Cardiac muscle cell (in vitro differentiated cells and primary cell): ENCODE results near the gene CYFIP1. TPM values are rescaled to one million over a fixed set of nuclear protein-coding genes. Genes with fewer than 3 reads are reported as not detected.

ENCODE experiments used
- DNase-seq, 2 donors: peaks; one replicate each; pipeline versions ENCODE4 v3.0.0 to v3.0.0-alpha.2; 2010 to 2017; ENCODE audit warnings: low read depth in 1 of 2, low spot score in 1 of 2
- H3K27ac ChIP-seq: fragments of 200-600 bp; sonication (generic); 2 replicates; pipeline ENCODE4 v1.5.1; 2016
- H3K27me3 ChIP-seq: fragments of 200-600 bp; sonication (generic); 2 replicates; pipeline ENCODE4 v1.6.0; 2016; ENCODE audit warnings: control low read depth
- H3K36me3 ChIP-seq: fragments of 200-600 bp; sonication (generic); 2 replicates; pipeline ENCODE4 v1.5.1; 2016; ENCODE audit warnings: control low read depth
- H3K4me1 ChIP-seq: fragments of 200-600 bp; sonication (generic); 2 replicates; pipeline ENCODE4 v1.8.1; 2017; ENCODE audit warnings: low read depth, mild to moderate bottlenecking, mixed run types
- H3K4me3 ChIP-seq: fragments of 200-600 bp; sonication (generic); 2 replicates; pipeline ENCODE4 v1.5.1; 2016; ENCODE audit warnings: mild to moderate bottlenecking
- H3K9me3 ChIP-seq: fragments of 200-600 bp; sonication (generic); 2 replicates; pipeline ENCODE4 v1.5.1; 2017; ENCODE audit warnings: low read depth, mild to moderate bottlenecking, control low read depth
- CTCF ChIP-seq: IDR thresholded peaks from 2 replicates; pipeline ENCODE4 v1.5.1; 2012; ENCODE audit warnings: low read depth, mild to moderate bottlenecking, low read length
- polyA plus RNA-seq: library from polyadenylated mRNA; unstranded; fragments of >200 nt; fragmentation: Nextera tagmentation; extraction: Ambion mirVana; gene quantifications from 2 replicates; pipeline ENCODE4 v1.2.1, GENCODE V29; 2016
- total RNA-seq: library from RNA; depleted of rRNA; stranded (reverse); fragments of >200 nt; gene quantifications from 2 replicates; pipeline ENCODE4 v1.2.3, GENCODE V29; 2016

The CYFIP1 gene
- total and polyA plus RNA-seq, 2 experiments from 2014 or later: 32.9 to 38.7 TPM

GRCh38 chr15:22870865-22871264 is 109.3 kb downstream of the CYFIP1 start:
- no peak overlapping the region for H3K27ac ChIP-seq

GRCh38 chr15:22869856-22870255 is 110.3 kb downstream of the CYFIP1 start:
- Histone ChIP-seq H3K36me3 (peaks cover 69% of the 10 kb centered on the region), H3K4me3 (no peak overlapping the region), H3K27ac (no peak overlapping the region), H3K9me3 (no peaks in the 10 kb centered on the region), H3K4me1 (no peaks in the 10 kb centered on the region), H3K27me3 (no peaks in the 10 kb centered on the region)
- no peak for TF ChIP-seq CTCF
- DNase-seq: no peak

More at GRCh38 chr15:22870865-22871264, 109.3 kb downstream of the CYFIP1 start:
- H3K4me3 ChIP-seq: no peak overlapping the region
- no peaks in the 10 kb centered on the region for H3K4me1 ChIP-seq
- no peak for DNase-seq
- peaks cover 68% of the 10 kb centered on the region for H3K36me3 ChIP-seq
- no peaks in the 10 kb centered on the region for H3K9me3 ChIP-seq
- no peaks in the 10 kb centered on the region for H3K27me3 ChIP-seq
- no peak for TF ChIP-seq CTCF

- H3K27ac ChIP-seq: peak overlapping the region; percentile 62
- TF ChIP-seq CTCF: no peak
- no peaks in the 10 kb centered on the region for H3K27me3 ChIP-seq
- DNase-seq: no peak
- H3K4me3 ChIP-seq: no peak overlapping the region
- H3K4me1 ChIP-seq: no peaks in the 10 kb centered on the region
- H3K36me3 ChIP-seq: peaks cover 69% of the 10 kb centered on the region
- no peaks in the 10 kb centered on the region for H3K9me3 ChIP-seq
Measured at GRCh38 chr15:22868928-22869327, 111.2 kb downstream of the CYFIP1 start.

GRCh38 chr15:22868495-22868894 is 111.7 kb downstream of the CYFIP1 start:
- Histone ChIP-seq H3K27ac (no peak overlapping the region), H3K9me3 (no peaks in the 10 kb centered on the region), H3K4me1 (no peaks in the 10 kb centered on the region), H3K4me3 (no peak overlapping the region), H3K27me3 (no peaks in the 10 kb centered on the region), H3K36me3 (peaks cover 69% of the 10 kb centered on the region)
- DNase-seq: no peak
- no peak for TF ChIP-seq CTCF

- no peaks in the 10 kb centered on the region for H3K4me1 ChIP-seq
- H3K4me3 ChIP-seq: no peak overlapping the region
- peaks cover 63% of the 10 kb centered on the region for H3K36me3 ChIP-seq
- H3K27ac ChIP-seq: no peak overlapping the region
- no peaks in the 10 kb centered on the region for H3K27me3 ChIP-seq
- H3K9me3 ChIP-seq: no peaks in the 10 kb centered on the region
- no peak for TF ChIP-seq CTCF
- no peak for DNase-seq
Measured at GRCh38 chr15:22867886-22868285, 112.3 kb downstream of the CYFIP1 start.

- peak overlapping the region; percentile 19 for H3K27ac ChIP-seq
- H3K4me3 ChIP-seq: no peak overlapping the region
- H3K9me3 ChIP-seq: no peaks in the 10 kb centered on the region
- no peaks in the 10 kb centered on the region for H3K4me1 ChIP-seq
- TF ChIP-seq CTCF: no peak
- no peaks in the 10 kb centered on the region for H3K27me3 ChIP-seq
- H3K36me3 ChIP-seq: peaks cover 56% of the 10 kb centered on the region
- DNase-seq: peak in 1 of 2 donors; percentile 65
Measured at GRCh38 chr15:22866079-22866478, 114.1 kb downstream of the CYFIP1 start.
